NCI-H510A treated with DMSO at 0.1 percent for 48 hours (cell line): ENCODE data around the gene KRTAP1-4.
A peak's percentile ranks its signal among the peaks of the same experiment; 100 is the strongest.
"Not testable (repeated sequence)": the region's sequence is repeated elsewhere in the genome, so short reads cannot be mapped to it uniquely, and the experiment has no call there.

ENCODE experiments used
- DNase-seq: peaks from one replicate; lab custom pipeline; 2025; lab: John Stamatoyannopoulos, UW

The KRTAP1-4 gene

GRCh38 chr17:41003926-41004325 lies 26.1 kb downstream of the KRTAP1-4 start:
- DNase-seq, result no peak

- DNase-seq, result no peak
Measured at GRCh38 chr17:41002814-41003213, 27.2 kb downstream of the KRTAP1-4 start.

- no peak for DNase-seq
Measured at GRCh38 chr17:41001795-41002194, 28.2 kb downstream of the KRTAP1-4 start.

- not testable (repeated sequence) for DNase-seq
Measured at GRCh38 chr17:40999563-40999962, 30.4 kb downstream of the KRTAP1-4 start, which contains the start of gene KRTAP3-2. Gene KRTAP3-2, minus strand, starts transcription at chr17:40999906. Its CDS starts 53 bp downstream, at chr17:40999853.

GRCh38 chr17:40997361-40997760 lies 32.6 kb downstream of the KRTAP1-4 start:
- no peak for DNase-seq

- DNase-seq, result no peak
Measured at GRCh38 chr17:40996829-40997228, 33.2 kb downstream of the KRTAP1-4 start.

GRCh38 chr17:40995116-40995515 lies 34.9 kb downstream of the KRTAP1-4 start:
- DNase-seq, result no peak

- peak; percentile 37 for DNase-seq
Measured at GRCh38 chr17:40993839-40994238, 36.2 kb downstream of the KRTAP1-4 start, which contains the start of gene KRTAP3-3. Gene KRTAP3-3, minus strand, starts transcription at chr17:40994164. Its CDS starts 67 bp downstream, at chr17:40994097.

- no peak for DNase-seq
Measured at GRCh38 chr17:40993084-40993483, 36.9 kb downstream of the KRTAP1-4 start.

- no peak for DNase-seq
Measured at GRCh38 chr17:40992666-40993065, 37.3 kb downstream of the KRTAP1-4 start.

GRCh38 chr17:40986920-40987319 lies 43.1 kb downstream of the KRTAP1-4 start:
- DNase-seq, result no peak

- no peak for DNase-seq
Measured at GRCh38 chr17:40984226-40984625, 45.8 kb downstream of the KRTAP1-4 start, which contains the start of gene KRT40. Gene KRT40, minus strand, starts transcription at chr17:40984326. Its CDS starts 53 bp downstream, at chr17:40984273.

GRCh38 chr17:40981115-40981514 lies 48.9 kb downstream of the KRTAP1-4 start:
- DNase-seq, result no peak

- peak; percentile 77 for DNase-seq
Measured at GRCh38 chr17:40980596-40980995, 49.4 kb downstream of the KRTAP1-4 start.

- no peak for DNase-seq
Measured at GRCh38 chr17:40980117-40980516, 49.9 kb downstream of the KRTAP1-4 start.
